HCT116 (cell line): Measurements from ENCODE around the gene SEC16B. TPM values are rescaled to one million over a fixed set of nuclear protein-coding genes. Genes with fewer than 3 reads are reported as not detected.

Experiments used
- ATAC-seq: fragments of 200-7000 bp; cut with Tn5 transposase; 2 replicates; pipeline ENCODE4 v1.9.1; 2020; ENCODE audit warnings: mild to moderate bottlenecking, moderate library complexity
- BruUV-seq: library from RNA; stranded (reverse); fragments of 400-500 nt; replicated peaks from 2 replicates; lab custom pipeline; 2021; lab: Mats Ljungman, UMichigan
- CTCF ChIA-PET: fragments of 300-600 bp; sonication (Branson Sonifier 250); formaldehyde crosslinking; loops from one replicate; lab custom pipeline; 2021; ENCODE audit warnings: antibody characterized with exemption; lab: Charles Lee
- POLR2A ChIA-PET: fragments of 300-600, 350-600 bp; sonication (Branson Sonifier 250); formaldehyde crosslinking; loops from one replicate; lab custom pipeline; 2021; ENCODE audit warnings: antibody characterized with exemption; lab: Charles Lee
- RAD21 ChIA-PET, 2 experiments: fragments of 300-600 bp; sonication (Branson Sonifier 250); formaldehyde crosslinking; loops; one replicate each; lab custom pipeline; 2023; ENCODE audit warnings: low total read pairs in 2 of 2; ENCODE audit not compliant: uncharacterized antibody in 2 of 2, unreplicated experiment in 2 of 2, low non-redundant PET in 1 of 2; lab: Charles Lee
- DNase-seq: peaks from one replicate; pipeline ENCODE4 v3.0.0-alpha.2; 2010; ENCODE audit warnings: low read depth, low spot score
- H2AFZ ChIP-seq: fragments of 200-600 bp; shearing (Covaris generic), sonication (generic); 2 replicates; pipeline ENCODE4 v1.6.1; 2017; ENCODE audit warnings: low read depth, mixed run types, mixed read lengths, antibody characterized with exemption, low read length; ENCODE audit not compliant: poor library complexity, severe bottlenecking
- H3K27ac ChIP-seq: 2 replicates; pipeline ENCODE4 v1.5.1; 2012; ENCODE audit warnings: low read depth, low read length
- H3K27me3 ChIP-seq: fragments of 200-600 bp; sonication (generic); 2 replicates; pipeline ENCODE4 v1.6.1; 2016; ENCODE audit warnings: mixed run types, low read length, mixed read lengths; ENCODE audit not compliant: insufficient read depth
- H3K36me3 ChIP-seq, 2 experiments: fragments of 200-500 bp in 1 of 2; fragments of 200-600 bp in 1 of 2; sonication (Bioruptor generic) in 1 of 2; sonication (generic) in 1 of 2; 2 replicates each; pipeline versions ENCODE4 v1.5.1 to v1.6.1; 2014 to 2016; ENCODE audit warnings: low read length in 2 of 2, inconsistent platforms in 1 of 2, mixed read lengths in 1 of 2, mixed run types in 1 of 2; ENCODE audit not compliant: insufficient read depth in 2 of 2, control insufficient read depth in 1 of 2
- H3K4me1 ChIP-seq, 2 experiments: fragments of 200-600 bp in 1 of 2; sonication (generic) in 1 of 2; 2 replicates each; pipeline versions ENCODE4 v1.5.1 to v1.6.1; 2012 to 2017; ENCODE audit warnings: low read length in 2 of 2, inconsistent platforms in 1 of 2, mild to moderate bottlenecking in 1 of 2, mixed read lengths in 1 of 2, mixed run types in 1 of 2, moderate library complexity in 1 of 2; ENCODE audit not compliant: insufficient read depth in 2 of 2, control insufficient read depth in 1 of 2
- H3K4me2 ChIP-seq: fragments of 200-600 bp; sonication (generic); 2 replicates; pipeline ENCODE4 v1.6.1; 2017; ENCODE audit warnings: mixed run types, low read length, mixed read lengths
- H3K4me3 ChIP-seq, 2 experiments: fragments of 200-600 bp in 1 of 2; sonication (generic) in 1 of 2; replicated peaks in 1 of 2; 2 replicates each; pipeline ENCODE4 v1.5.1; 2011 to 2016; ENCODE audit warnings: low read length in 2 of 2, control low read depth in 1 of 2, low read depth in 1 of 2, mild to moderate bottlenecking in 1 of 2, mixed read lengths in 1 of 2, mixed run types in 1 of 2
- H3K79me2 ChIP-seq: fragments of 200-600 bp; sonication (generic); 2 replicates; pipeline ENCODE4 v1.6.1; 2017; ENCODE audit warnings: mild to moderate bottlenecking, mixed run types, low read length, moderate library complexity, mixed read lengths; ENCODE audit not compliant: insufficient read depth
- H3K9ac ChIP-seq: fragments of 200-600 bp; sonication (generic); 2 replicates; pipeline ENCODE4 v1.6.1; 2016; ENCODE audit warnings: low read length, mixed read lengths
- H3K9me2 ChIP-seq: fragments of 200-600 bp; sonication (generic), shearing (Covaris generic); 2 replicates; pipeline ENCODE4 v1.6.1; 2017; ENCODE audit warnings: mixed run types, mild to moderate bottlenecking, moderate library complexity; ENCODE audit not compliant: insufficient read depth
- H3K9me3 ChIP-seq, 2 experiments: fragments of 200-500 bp in 1 of 2; fragments of 200-600 bp in 1 of 2; sonication (Bioruptor generic) in 1 of 2; sonication (generic) in 1 of 2; 2 replicates each; pipeline ENCODE4 v1.6.1; 2014 to 2017; ENCODE audit warnings: low read length in 2 of 2, mixed read lengths in 2 of 2, inconsistent platforms in 1 of 2, low read depth in 1 of 2, mild to moderate bottlenecking in 1 of 2, mixed run types in 1 of 2, moderate library complexity in 1 of 2; ENCODE audit not compliant: control insufficient read depth in 1 of 2, insufficient read depth in 1 of 2
- H4K20me1 ChIP-seq: fragments of 200-600 bp; sonication (generic), shearing (Covaris generic); 2 replicates; pipeline ENCODE4 v1.6.1; 2017; ENCODE audit warnings: mixed run types, mild to moderate bottlenecking, moderate library complexity; ENCODE audit not compliant: insufficient read depth
- CBX3 ChIP-seq: IDR thresholded peaks from 2 replicates; pipeline ENCODE4 v1.6.1; 2012; ENCODE audit warnings: low read depth
- CEBPB ChIP-seq: IDR thresholded peaks from 2 replicates; pipeline ENCODE4 v1.6.1; 2012; ENCODE audit warnings: low read depth
- CTCF ChIP-seq, 3 experiments: fragments of 200-600 bp in 1 of 3; sonication (generic) in 1 of 3; IDR thresholded peaks in 2 of 3; conservative IDR thresholded peaks in 1 of 3; 2 replicates each; pipeline ENCODE4 v1.5.1; 2012 to 2017; ENCODE audit warnings: low read depth in 2 of 3, low read length in 2 of 3, antibody characterized with exemption in 1 of 3, borderline replicate concordance in 1 of 3, control low read depth in 1 of 3, mild to moderate bottlenecking in 1 of 3, mixed read lengths in 1 of 3, mixed run types in 1 of 3, moderate library complexity in 1 of 3; ENCODE audit not compliant: insufficient read depth in 1 of 3
- EGR1 ChIP-seq: IDR thresholded peaks from 2 replicates; pipeline ENCODE4 v1.6.1; 2012; ENCODE audit warnings: low read depth
- ELF1 ChIP-seq: IDR thresholded peaks from 2 replicates; pipeline ENCODE4 v1.6.1; 2012; ENCODE audit warnings: low read depth, borderline replicate concordance
- EZH2 ChIP-seq: fragments of 200-600 bp; sonication (generic); IDR thresholded peaks from 2 replicates; pipeline ENCODE4 v1.6.1; 2017; ENCODE audit warnings: antibody characterized with exemption, mixed run types
- EZH2phosphoT487 ChIP-seq: fragments of 200-600 bp; IDR thresholded peaks from 2 replicates; pipeline ENCODE4 v1.6.1; 2018; ENCODE audit warnings: antibody characterized with exemption, borderline replicate concordance
- FOSL1 ChIP-seq: IDR thresholded peaks from 2 replicates; pipeline ENCODE4 v1.6.1; 2012; ENCODE audit warnings: low read depth
- JUND ChIP-seq: IDR thresholded peaks from 2 replicates; pipeline ENCODE4 v1.6.1; 2012
- POLR2A ChIP-seq: IDR thresholded peaks from 2 replicates; pipeline ENCODE4 v1.7.0; 2011; ENCODE audit warnings: borderline replicate concordance; ENCODE audit not compliant: insufficient read depth, insufficient read length; ENCODE audit errors: extremely low read depth
- POLR2AphosphoS5 ChIP-seq: IDR thresholded peaks from 2 replicates; pipeline ENCODE4 v1.6.1; 2011; ENCODE audit warnings: mild to moderate bottlenecking, low read depth, low read length, moderate library complexity
- RAD21 ChIP-seq: IDR thresholded peaks from 2 replicates; pipeline ENCODE4 v1.6.1; 2012; ENCODE audit warnings: low read depth, mild to moderate bottlenecking
- REST ChIP-seq: IDR thresholded peaks from 2 replicates; pipeline ENCODE4 v1.6.1; 2012; ENCODE audit warnings: low read depth
- SP1 ChIP-seq: IDR thresholded peaks from 2 replicates; pipeline ENCODE4 v1.6.1; 2012; ENCODE audit warnings: low read depth
- SRF ChIP-seq: IDR thresholded peaks from 2 replicates; pipeline ENCODE4 v1.6.1; 2012; ENCODE audit warnings: low read depth
- TCF7L2 ChIP-seq: IDR thresholded peaks from 2 replicates; pipeline ENCODE4 v1.7.0; 2011; ENCODE audit warnings: borderline replicate concordance, inconsistent platforms; ENCODE audit not compliant: insufficient read depth, insufficient read length; ENCODE audit errors: extremely low read depth
- YY1 ChIP-seq: IDR thresholded peaks from 2 replicates; pipeline ENCODE4 v1.6.1; 2011; ENCODE audit warnings: low read length, low read depth, moderate library complexity, mild to moderate bottlenecking; ENCODE audit not compliant: insufficient replicate concordance; ENCODE audit errors: extremely low read depth
- ZBTB33 ChIP-seq: IDR thresholded peaks from 2 replicates; pipeline ENCODE4 v1.6.1; 2011; ENCODE audit warnings: mild to moderate bottlenecking, low read length, moderate library complexity; ENCODE audit not compliant: insufficient replicate concordance; ENCODE audit errors: extremely low read depth
- ZFX ChIP-seq: fragments of 450-650 bp; IDR thresholded peaks from 2 replicates; pipeline ENCODE4 v1.6.1; 2017
- intact Hi-C: fragments of 100-400 bp; cut with micrococcal nuclease; formaldehyde crosslinking; loops from 2 replicates; pipeline ENCODE4 v1.10.0; 2022
- total RNA-seq: library from RNA; stranded (reverse); gene quantifications from one replicate; pipeline ENCODE4 v1.2.1, GENCODE V29; 2021; ENCODE audit not compliant: unreplicated experiment

Gene SEC16B
- total RNA-seq, 1 experiment from 2014 or later: 1.2 TPM

GRCh38 chr1:177995369-177995768 lies 25.5 kb upstream of the SEC16B start:
- Histone ChIP-seq H3K4me2 (no peak overlapping the region), H3K9me3 (no peaks in the 10 kb centered on the region), H4K20me1 (no peaks in the 10 kb centered on the region), H3K9ac (no peak overlapping the region), H3K27ac (no peak overlapping the region), H2AFZ (no peak overlapping the region), H3K4me3 (no peak overlapping the region), H3K36me3 (no peaks in the 10 kb centered on the region), H3K9me2 (no peaks in the 10 kb centered on the region), H3K79me2 (no peaks in the 10 kb centered on the region), H3K27me3 (no peaks in the 10 kb centered on the region; the same call in 1 of the 2 replicates), H3K4me1 (no peaks in the 10 kb centered on the region)
- intact Hi-C loops: no loop called here
- BruUV-seq: no TSS peak
- ChIA-PET POLR2A (no interaction called here), RAD21 (no interaction called here), CTCF (no interaction called here)
- ATAC-seq (no peak), DNase-seq (no peak)
- TF ChIP-seq SRF (no peak), RAD21 (no peak), EZH2phosphoT487 (no peak), CEBPB (no peak), ZFX (no peak), REST (no peak), YY1 (no peak), CTCF (IDR thresholded peaks at IDR 0.05 in 2 of 3, conservative IDR thresholded peaks at IDR 0.05 in 1 of 3; ENCODE audit: borderline replicate concordance in 1 of 3, insufficient read depth in 1 of 3, low read depth in 2 of 3, low read length in 2 of 3) (no peak), ZBTB33 (no peak), CBX3 (no peak), ELF1 (no peak), FOSL1 (no peak), EGR1 (no peak), POLR2AphosphoS5 (no peak), SP1 (no peak), POLR2A (no peak), JUND (no peak), TCF7L2 (no peak), EZH2 (no peak)
